ENCODE results near the gene ZNF273.
"Not testable (repeated sequence)": the region's sequence is repeated elsewhere in the genome, so short reads cannot be mapped to it uniquely, and the experiment has no call there.

The ZNF273 gene

DNA sequence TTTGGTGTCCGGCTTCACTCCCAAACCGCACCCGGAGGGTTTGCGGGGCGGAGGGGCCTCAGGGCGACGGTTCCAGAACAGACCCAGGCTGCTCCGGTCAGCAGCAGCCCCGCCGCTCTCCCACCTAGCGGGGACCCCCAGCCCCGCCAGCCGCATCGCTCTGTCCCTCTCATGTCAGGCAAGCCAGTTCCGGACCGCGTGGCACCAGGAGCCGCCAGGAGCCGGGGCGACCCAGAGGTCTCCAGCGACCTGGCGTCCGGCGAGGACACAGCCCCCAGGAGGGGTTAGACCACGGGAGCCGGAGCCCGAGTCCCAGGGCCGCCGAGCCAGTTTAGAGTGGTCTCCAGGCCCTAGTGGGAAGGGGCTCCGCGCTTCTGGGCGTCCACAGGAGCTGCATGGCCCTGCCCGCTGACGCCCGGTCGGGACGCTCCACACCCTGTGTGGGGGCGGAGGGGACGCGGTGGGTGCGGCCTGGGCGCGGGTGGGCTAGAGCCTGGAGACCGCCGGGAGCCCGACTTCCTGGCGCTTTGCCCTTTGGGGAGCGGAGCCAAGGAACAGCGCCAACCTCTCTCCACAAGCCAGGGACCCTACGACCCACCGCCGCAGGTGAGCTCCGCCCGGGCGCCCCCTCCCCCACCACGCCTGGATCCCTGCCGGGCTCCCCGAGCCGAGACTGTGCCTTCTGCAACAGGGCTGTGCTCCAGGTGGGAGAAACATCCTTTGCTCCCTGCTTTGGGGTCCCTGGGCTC, 44.4 kb downstream of the ZNF273 start:
- no peak for DNase-seq

GRCh38 chr7:64948774-64949173, 45.7 kb downstream of the ZNF273 start:
- not testable (repeated sequence) for DNase-seq

GRCh38 chr7:64950673-64951072, 47.6 kb downstream of the ZNF273 start:
- DNase-seq: not testable (repeated sequence)

DNA sequence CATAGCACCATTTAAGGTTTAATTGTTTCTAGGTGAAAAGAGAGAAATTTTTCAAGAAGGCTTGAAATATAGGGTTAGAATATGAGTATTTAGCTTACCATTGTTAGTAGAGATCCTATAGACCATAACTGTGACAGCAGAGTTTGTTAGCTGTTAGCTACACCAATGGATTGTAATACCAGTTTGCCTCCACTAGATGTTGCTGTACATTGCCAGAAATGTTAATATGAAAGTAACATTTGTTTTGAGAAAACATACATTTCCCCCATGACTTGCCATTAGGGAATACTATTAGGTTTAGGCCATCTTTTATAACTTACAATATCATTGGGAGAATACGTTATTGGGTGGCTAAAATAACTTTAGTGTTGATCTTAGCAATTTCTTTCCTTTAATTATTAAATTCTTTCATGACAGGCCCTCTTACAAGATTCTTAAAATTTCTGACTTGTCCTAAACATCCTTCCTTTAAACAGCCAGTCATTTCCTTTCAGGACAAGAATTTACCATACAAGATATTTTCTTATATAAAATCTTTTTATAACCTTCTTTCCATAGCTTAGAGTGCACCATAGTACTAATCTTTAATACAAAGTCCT, 48.3 kb downstream of the ZNF273 start:
- no peak for DNase-seq

GRCh38 chr7:64959072-64959747, 56.1 kb downstream of the ZNF273 start:
- DNase-seq: no peak

- no peak for DNase-seq
These were observed 62.5 kb downstream of the ZNF273 start for GRCh38 chr7:64965594-64965993.

- no peak for DNase-seq
These were observed 75.6 kb downstream of the ZNF273 start for GRCh38 chr7:64978497-64979203.

Data from NCI-H446 treated with DMSO at 0.1 percent for 48 hours (cell line).